ENCODE measurements around the gene NSMCE3.
A peak's percentile ranks its signal among the peaks of the same experiment; 100 is the strongest.

Gene NSMCE3

GRCh38 chr15:29269485-29270168 lies at the start of gene NSMCE3:
Gene NSMCE3 (minus strand): TSS chr15:29269822. CDS start chr15:29269705, 117 bp downstream.
- DNase-seq (ENCODE audit: low read depth), result peak; percentile 90
- peak within 1 kb of the TSS; percentile 81 for H3K4me3 ChIP-seq (ENCODE audit: low read depth, low read length)
- no peak for TF ChIP-seq CTCF (conservative IDR thresholded peaks at IDR 0.05; ENCODE audit: low read depth, low read length)

- no peak for DNase-seq (ENCODE audit: low read depth)
- TF ChIP-seq CTCF (conservative IDR thresholded peaks at IDR 0.05; ENCODE audit: low read depth, low read length), result no peak
- no peak overlapping the region for H3K4me3 ChIP-seq (ENCODE audit: low read depth, low read length)
These were observed 46.8 kb upstream of the NSMCE3 start for GRCh38 chr15:29316422-29316821.

GRCh38 chr15:29312387-29312786 lies 42.8 kb upstream of the NSMCE3 start:
- no peak overlapping the region for H3K4me3 ChIP-seq (ENCODE audit: low read depth, low read length)
- no peak for TF ChIP-seq CTCF (conservative IDR thresholded peaks at IDR 0.05; ENCODE audit: low read depth, low read length)
- DNase-seq (ENCODE audit: low read depth), result peak; percentile 76

GRCh38 chr15:29311696-29312095 lies 42.1 kb upstream of the NSMCE3 start:
- no peak for TF ChIP-seq CTCF (conservative IDR thresholded peaks at IDR 0.05; ENCODE audit: low read depth, low read length)
- no peak overlapping the region for H3K4me3 ChIP-seq (ENCODE audit: low read depth, low read length)
- no peak for DNase-seq (ENCODE audit: low read depth)

- DNase-seq (ENCODE audit: low read depth), result no peak
- TF ChIP-seq CTCF (conservative IDR thresholded peaks at IDR 0.05; ENCODE audit: low read depth, low read length), result no peak
These were observed 39.5 kb upstream of the NSMCE3 start for GRCh38 chr15:29309139-29309538.

GRCh38 chr15:29308299-29308698 lies 38.7 kb upstream of the NSMCE3 start:
- H3K4me3 ChIP-seq (ENCODE audit: low read depth, low read length), result no peak overlapping the region
- TF ChIP-seq CTCF (conservative IDR thresholded peaks at IDR 0.05; ENCODE audit: low read depth, low read length), result no peak
- DNase-seq (ENCODE audit: low read depth), result no peak

More at GRCh38 chr15:29309139-29309538, 39.5 kb upstream of the NSMCE3 start:
- no peak overlapping the region for H3K4me3 ChIP-seq (ENCODE audit: low read depth, low read length)

- TF ChIP-seq CTCF (conservative IDR thresholded peaks at IDR 0.05; ENCODE audit: low read depth, low read length), result no peak
- H3K4me3 ChIP-seq (ENCODE audit: low read depth, low read length), result no peak overlapping the region
- DNase-seq (ENCODE audit: low read depth), result no peak
These were observed 35.9 kb upstream of the NSMCE3 start for GRCh38 chr15:29305556-29305955.
